ENCODE measurements around the gene PRR33. TPM values are rescaled to one million over a fixed set of nuclear protein-coding genes. Genes with fewer than 3 reads are reported as not detected.

PRR33 gene
- total RNA-seq, 1 experiment from 2014 or later: not detected

DNA sequence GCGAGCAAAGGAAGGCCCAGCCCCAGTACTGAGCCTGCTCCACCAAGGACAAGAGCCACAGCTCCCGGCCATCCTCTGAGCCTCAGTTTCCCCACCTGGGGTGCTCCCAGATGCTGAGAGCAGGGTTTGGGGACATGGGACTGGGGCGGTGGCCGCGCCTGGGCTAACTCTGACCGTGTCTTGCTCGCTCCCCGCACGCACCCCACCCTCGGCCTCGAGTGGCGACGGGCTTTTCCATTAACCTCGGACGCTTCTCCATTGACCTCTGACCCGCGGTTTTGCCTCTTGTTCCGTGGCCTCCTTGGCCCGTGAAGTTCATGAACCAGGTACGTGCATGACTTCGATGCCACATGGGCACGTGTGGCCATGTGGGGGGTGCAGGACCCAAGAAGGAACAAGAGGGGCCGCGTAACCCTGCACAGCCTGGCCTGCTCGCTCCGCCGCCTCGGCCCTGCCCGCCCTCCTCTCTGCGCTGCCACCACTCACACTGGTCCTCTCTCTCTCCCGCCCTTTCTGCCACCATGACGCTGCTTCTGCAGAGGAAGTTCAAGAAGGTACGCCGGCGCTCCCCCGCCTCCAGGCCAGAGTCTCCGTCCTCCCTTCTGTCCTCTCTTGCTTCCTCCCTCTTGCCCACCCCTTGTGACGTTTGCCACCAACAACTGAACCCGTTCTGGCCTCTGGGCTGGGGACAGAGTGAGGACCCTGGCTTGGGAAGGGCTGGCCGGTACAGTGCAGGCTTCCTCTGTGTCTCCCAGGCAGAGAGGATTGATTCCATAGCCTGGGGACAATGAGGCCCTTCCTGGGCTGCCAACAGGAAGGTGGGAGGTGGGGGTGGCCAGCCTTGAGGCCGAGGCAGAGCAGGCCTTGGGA, 34.7 kb upstream of the PRR33 start:
- Histone ChIP-seq H3K79me2 (ENCODE audit: insufficient read depth, low read length) (no peaks in the 10 kb centered on the region), H3K4me2 (ENCODE audit: low read length) (no peak overlapping the region), H2AFZ (ENCODE audit: low read depth, low read length, poor library complexity, severe bottlenecking) (no peak overlapping the region), H3K27ac (ENCODE audit: low read depth, low read length) (no peak overlapping the region), H3K9ac (ENCODE audit: low read length) (no peak overlapping the region), H4K20me1 (ENCODE audit: insufficient read depth) (no peaks in the 10 kb centered on the region), H3K9me2 (ENCODE audit: insufficient read depth) (no peaks in the 10 kb centered on the region), H3K27me3 (ENCODE audit: insufficient read depth, low read length) (no peaks in the 10 kb centered on the region), H3K4me1 (ENCODE audit: control insufficient read depth in 1 of 2, insufficient read depth in 2 of 2, low read length in 2 of 2) (no peaks in the 10 kb centered on the region), H3K36me3 (ENCODE audit: control insufficient read depth in 1 of 2, insufficient read depth in 2 of 2, low read length in 2 of 2) (no peaks in the 10 kb centered on the region), H3K4me3 (replicated peaks in 1 of 2; ENCODE audit: low read depth in 1 of 2, low read length in 2 of 2) (no peak overlapping the region), H3K9me3 (ENCODE audit: control insufficient read depth in 1 of 2, insufficient read depth in 1 of 2, low read depth in 1 of 2, low read length in 2 of 2) (no peaks in the 10 kb centered on the region)
- no peak for ATAC-seq
- POLR2A ChIA-PET: no interaction called here
- no peak for TF ChIP-seq RAD21 (IDR thresholded peaks at IDR 0.05; ENCODE audit: low read depth)
- TF ChIP-seq, protein P1, sequence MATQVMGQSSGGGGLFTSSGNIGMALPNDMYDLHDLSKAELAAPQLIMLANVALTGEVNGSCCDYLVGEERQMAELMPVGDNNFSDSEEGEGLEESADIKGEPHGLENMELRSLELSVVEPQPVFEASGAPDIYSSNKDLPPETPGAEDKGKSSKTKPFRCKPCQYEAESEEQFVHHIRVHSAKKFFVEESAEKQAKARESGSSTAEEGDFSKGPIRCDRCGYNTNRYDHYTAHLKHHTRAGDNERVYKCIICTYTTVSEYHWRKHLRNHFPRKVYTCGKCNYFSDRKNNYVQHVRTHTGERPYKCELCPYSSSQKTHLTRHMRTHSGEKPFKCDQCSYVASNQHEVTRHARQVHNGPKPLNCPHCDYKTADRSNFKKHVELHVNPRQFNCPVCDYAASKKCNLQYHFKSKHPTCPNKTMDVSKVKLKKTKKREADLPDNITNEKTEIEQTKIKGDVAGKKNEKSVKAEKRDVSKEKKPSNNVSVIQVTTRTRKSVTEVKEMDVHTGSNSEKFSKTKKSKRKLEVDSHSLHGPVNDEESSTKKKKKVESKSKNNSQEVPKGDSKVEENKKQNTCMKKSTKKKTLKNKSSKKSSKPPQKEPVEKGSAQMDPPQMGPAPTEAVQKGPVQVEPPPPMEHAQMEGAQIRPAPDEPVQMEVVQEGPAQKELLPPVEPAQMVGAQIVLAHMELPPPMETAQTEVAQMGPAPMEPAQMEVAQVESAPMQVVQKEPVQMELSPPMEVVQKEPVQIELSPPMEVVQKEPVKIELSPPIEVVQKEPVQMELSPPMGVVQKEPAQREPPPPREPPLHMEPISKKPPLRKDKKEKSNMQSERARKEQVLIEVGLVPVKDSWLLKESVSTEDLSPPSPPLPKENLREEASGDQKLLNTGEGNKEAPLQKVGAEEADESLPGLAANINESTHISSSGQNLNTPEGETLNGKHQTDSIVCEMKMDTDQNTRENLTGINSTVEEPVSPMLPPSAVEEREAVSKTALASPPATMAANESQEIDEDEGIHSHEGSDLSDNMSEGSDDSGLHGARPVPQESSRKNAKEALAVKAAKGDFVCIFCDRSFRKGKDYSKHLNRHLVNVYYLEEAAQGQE (IDR thresholded peaks at IDR 0.05; ENCODE audit: low read depth): no peak
- TF ChIP-seq JUND (IDR thresholded peaks at IDR 0.05): no peak
- TF ChIP-seq, protein P2, sequence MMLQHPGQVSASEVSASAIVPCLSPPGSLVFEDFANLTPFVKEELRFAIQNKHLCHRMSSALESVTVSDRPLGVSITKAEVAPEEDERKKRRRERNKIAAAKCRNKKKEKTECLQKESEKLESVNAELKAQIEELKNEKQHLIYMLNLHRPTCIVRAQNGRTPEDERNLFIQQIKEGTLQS (IDR thresholded peaks at IDR 0.05): no peak
- TF ChIP-seq SP1 (IDR thresholded peaks at IDR 0.05; ENCODE audit: low read depth): no peak
- TF ChIP-seq EGR1 (IDR thresholded peaks at IDR 0.05; ENCODE audit: low read depth): no peak
- no peak for TF ChIP-seq ELF1 (IDR thresholded peaks at IDR 0.05; ENCODE audit: borderline replicate concordance, low read depth)
- no peak for TF ChIP-seq TCF7L2 (IDR thresholded peaks at IDR 0.05; ENCODE audit: borderline replicate concordance, extremely low read depth, insufficient read depth, insufficient read length)
- no peak for TF ChIP-seq POLR2A (IDR thresholded peaks at IDR 0.05; ENCODE audit: borderline replicate concordance, extremely low read depth, insufficient read depth, insufficient read length)
- TF ChIP-seq, protein P3, sequence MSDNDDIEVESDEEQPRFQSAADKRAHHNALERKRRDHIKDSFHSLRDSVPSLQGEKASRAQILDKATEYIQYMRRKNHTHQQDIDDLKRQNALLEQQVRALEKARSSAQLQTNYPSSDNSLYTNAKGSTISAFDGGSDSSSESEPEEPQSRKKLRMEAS (IDR thresholded peaks at IDR 0.05): no peak
- no peak for TF ChIP-seq EZH2phosphoT487 (IDR thresholded peaks at IDR 0.05; ENCODE audit: borderline replicate concordance)
- no peak for TF ChIP-seq ZFX (IDR thresholded peaks at IDR 0.05)
- no peak for TF ChIP-seq YY1 (IDR thresholded peaks at IDR 0.05; ENCODE audit: extremely low read depth, insufficient replicate concordance, low read depth, low read length)
- TF ChIP-seq, protein P4, sequence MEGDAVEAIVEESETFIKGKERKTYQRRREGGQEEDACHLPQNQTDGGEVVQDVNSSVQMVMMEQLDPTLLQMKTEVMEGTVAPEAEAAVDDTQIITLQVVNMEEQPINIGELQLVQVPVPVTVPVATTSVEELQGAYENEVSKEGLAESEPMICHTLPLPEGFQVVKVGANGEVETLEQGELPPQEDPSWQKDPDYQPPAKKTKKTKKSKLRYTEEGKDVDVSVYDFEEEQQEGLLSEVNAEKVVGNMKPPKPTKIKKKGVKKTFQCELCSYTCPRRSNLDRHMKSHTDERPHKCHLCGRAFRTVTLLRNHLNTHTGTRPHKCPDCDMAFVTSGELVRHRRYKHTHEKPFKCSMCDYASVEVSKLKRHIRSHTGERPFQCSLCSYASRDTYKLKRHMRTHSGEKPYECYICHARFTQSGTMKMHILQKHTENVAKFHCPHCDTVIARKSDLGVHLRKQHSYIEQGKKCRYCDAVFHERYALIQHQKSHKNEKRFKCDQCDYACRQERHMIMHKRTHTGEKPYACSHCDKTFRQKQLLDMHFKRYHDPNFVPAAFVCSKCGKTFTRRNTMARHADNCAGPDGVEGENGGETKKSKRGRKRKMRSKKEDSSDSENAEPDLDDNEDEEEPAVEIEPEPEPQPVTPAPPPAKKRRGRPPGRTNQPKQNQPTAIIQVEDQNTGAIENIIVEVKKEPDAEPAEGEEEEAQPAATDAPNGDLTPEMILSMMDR (IDR thresholded peaks at IDR 0.05 in 2 of 3, conservative IDR thresholded peaks at IDR 0.05 in 1 of 3; ENCODE audit: borderline replicate concordance in 1 of 3, insufficient read depth in 1 of 3, low read depth in 2 of 3, low read length in 2 of 3): no peak
- no peak for TF ChIP-seq EZH2 (IDR thresholded peaks at IDR 0.05)
- TF ChIP-seq, protein P5, sequence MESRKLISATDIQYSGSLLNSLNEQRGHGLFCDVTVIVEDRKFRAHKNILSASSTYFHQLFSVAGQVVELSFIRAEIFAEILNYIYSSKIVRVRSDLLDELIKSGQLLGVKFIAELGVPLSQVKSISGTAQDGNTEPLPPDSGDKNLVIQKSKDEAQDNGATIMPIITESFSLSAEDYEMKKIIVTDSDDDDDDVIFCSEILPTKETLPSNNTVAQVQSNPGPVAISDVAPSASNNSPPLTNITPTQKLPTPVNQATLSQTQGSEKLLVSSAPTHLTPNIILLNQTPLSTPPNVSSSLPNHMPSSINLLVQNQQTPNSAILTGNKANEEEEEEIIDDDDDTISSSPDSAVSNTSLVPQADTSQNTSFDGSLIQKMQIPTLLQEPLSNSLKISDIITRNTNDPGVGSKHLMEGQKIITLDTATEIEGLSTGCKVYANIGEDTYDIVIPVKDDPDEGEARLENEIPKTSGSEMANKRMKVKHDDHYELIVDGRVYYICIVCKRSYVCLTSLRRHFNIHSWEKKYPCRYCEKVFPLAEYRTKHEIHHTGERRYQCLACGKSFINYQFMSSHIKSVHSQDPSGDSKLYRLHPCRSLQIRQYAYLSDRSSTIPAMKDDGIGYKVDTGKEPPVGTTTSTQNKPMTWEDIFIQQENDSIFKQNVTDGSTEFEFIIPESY (IDR thresholded peaks at IDR 0.05; ENCODE audit: extremely low read depth, insufficient replicate concordance, low read length): no peak
- TF ChIP-seq ZNF274 (IDR thresholded peaks at IDR 0.05; ENCODE audit: low read depth, low read length): no peak
- no TSS peak for BruUV-seq (replicated peaks)
- CTCF ChIA-PET: no interaction called here
- intact Hi-C loops (cut with micrococcal nuclease): no loop called here
- DNase-seq (ENCODE audit: low read depth, low spot score): no peak
- RAD21 ChIA-PET (ENCODE audit: low non-redundant PET in 1 of 2, low total read pairs in 2 of 2, uncharacterized antibody in 2 of 2, unreplicated experiment in 2 of 2): no interaction called here
